Endodermal cell (in vitro differentiated cells): ENCODE data around the gene TAS2R30. TPM values are rescaled to one million over a fixed set of nuclear protein-coding genes. Genes with fewer than 3 reads are reported as not detected.
A peak's percentile ranks its signal among the peaks of the same experiment; 100 is the strongest.

Experiments used
- DNase-seq: peaks from one replicate; pipeline ENCODE4 v3.0.0-alpha.2; 2017
- H3K27ac ChIP-seq: 2 replicates; pipeline ENCODE4 v1.5.1; 2013; ENCODE audit warnings: mild to moderate bottlenecking, low read depth, low read length, moderate library complexity
- H3K27me3 ChIP-seq: 2 replicates; pipeline ENCODE4 v1.6.1; 2013; ENCODE audit warnings: mild to moderate bottlenecking, low read length, moderate library complexity; ENCODE audit not compliant: insufficient read depth, control insufficient read depth, poor library complexity, severe bottlenecking
- H3K36me3 ChIP-seq: 2 replicates; pipeline ENCODE4 v1.7.0; 2013; ENCODE audit warnings: mild to moderate bottlenecking, low read length, moderate library complexity; ENCODE audit not compliant: control insufficient read depth, insufficient read depth
- H3K4me1 ChIP-seq: one replicate; pipeline ENCODE4 v1.7.0; 2013; ENCODE audit warnings: low read length; ENCODE audit not compliant: control insufficient read depth, insufficient read depth
- H3K4me3 ChIP-seq: 2 replicates; pipeline ENCODE4 v1.5.1; 2013; ENCODE audit warnings: mild to moderate bottlenecking, low read length, moderate library complexity
- H3K9ac ChIP-seq: 2 replicates; pipeline ENCODE4 v1.6.1; 2013; ENCODE audit warnings: mild to moderate bottlenecking, low read length, moderate library complexity; ENCODE audit not compliant: poor library complexity, severe bottlenecking; ENCODE audit errors: extremely low read depth
- H3K9me3 ChIP-seq: 2 replicates; pipeline ENCODE4 v1.6.1; 2013; ENCODE audit warnings: mild to moderate bottlenecking, low read length, moderate library complexity; ENCODE audit not compliant: control insufficient read depth
- H3K27ac Mint-ChIP-seq: 2 replicates; pipeline ENCODE4 v1.8.0; 2020; ENCODE audit warnings: mixed read lengths
- H3K27me3 Mint-ChIP-seq: 2 replicates; pipeline ENCODE4 v1.8.0; 2021; ENCODE audit warnings: mild to moderate bottlenecking, mixed read lengths; ENCODE audit not compliant: insufficient read depth
- H3K36me3 Mint-ChIP-seq: 2 replicates; pipeline ENCODE4 v1.8.0; 2020; ENCODE audit warnings: low read depth, mixed read lengths
- H3K4me1 Mint-ChIP-seq: 2 replicates; pipeline ENCODE4 v1.8.0; 2020; ENCODE audit warnings: mixed read lengths
- H3K4me3 Mint-ChIP-seq: 2 replicates; pipeline ENCODE4 v1.8.0; 2020; ENCODE audit warnings: mild to moderate bottlenecking, moderate library complexity, mixed read lengths
- H3K9me3 Mint-ChIP-seq: 2 replicates; pipeline ENCODE4 v1.8.0; 2020; ENCODE audit warnings: mild to moderate bottlenecking, mixed read lengths
- WGBS, 2 experiments: methylation state at CpG; one replicate each; pipeline versions ENCODE4 v1.1.5 to v1.1.7; 2013; ENCODE audit warnings: missing lambda C conversion rate in 2 of 2, mixed read lengths in 1 of 2; ENCODE audit not compliant: insufficient coverage in 1 of 2, insufficient read length in 1 of 2; 5-methylcytosine and 5-hydroxymethylcytosine counted together
- total RNA-seq, 2 donors: library from RNA; stranded (reverse); fragmentation: NEBNext Ultra II Directional in 1 of 2; extraction: Animal tissue kit (Norgen Biotek cat#: 25700) in 1 of 2; gene quantifications; 2 replicates in 1 of 2; 3 replicates in 1 of 2; pipeline ENCODE4 v1.2.1, GENCODE V29; 2021
- TF ChIP-seq, protein P1 (sequence below): fragments of 200-600 bp; sonication (generic); conservative IDR thresholded peaks from 2 replicates; pipeline ENCODE4 v1.5.0; 2021; ENCODE audit warnings: antibody characterized with exemption, mild to moderate bottlenecking

TAS2R30 gene
- total RNA-seq, 2 donors from 2014 or later = 1.8 to 9.7 TPM

DNA sequence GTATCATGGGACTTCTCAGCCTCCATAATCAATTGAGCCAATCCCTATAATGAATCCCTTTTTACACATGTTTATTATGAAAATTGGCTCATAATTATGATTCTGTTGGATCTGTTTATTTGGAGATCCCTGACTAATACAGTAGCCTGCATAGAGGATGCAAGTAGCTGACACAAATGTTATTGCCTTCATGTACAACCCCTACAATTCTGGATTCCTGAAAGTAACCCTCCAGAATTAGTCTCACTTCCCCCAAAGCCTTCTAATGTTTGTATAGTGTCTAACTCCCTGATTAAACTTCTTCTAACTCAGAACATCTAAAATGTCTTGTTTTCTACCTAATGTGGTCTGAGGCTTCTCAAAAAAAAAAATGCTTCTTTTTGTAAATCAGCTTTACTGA, 29.9 kb upstream of the TAS2R30 start:
- no peaks in the 10 kb centered on the region for H3K9me3 Mint-ChIP-seq

DNA sequence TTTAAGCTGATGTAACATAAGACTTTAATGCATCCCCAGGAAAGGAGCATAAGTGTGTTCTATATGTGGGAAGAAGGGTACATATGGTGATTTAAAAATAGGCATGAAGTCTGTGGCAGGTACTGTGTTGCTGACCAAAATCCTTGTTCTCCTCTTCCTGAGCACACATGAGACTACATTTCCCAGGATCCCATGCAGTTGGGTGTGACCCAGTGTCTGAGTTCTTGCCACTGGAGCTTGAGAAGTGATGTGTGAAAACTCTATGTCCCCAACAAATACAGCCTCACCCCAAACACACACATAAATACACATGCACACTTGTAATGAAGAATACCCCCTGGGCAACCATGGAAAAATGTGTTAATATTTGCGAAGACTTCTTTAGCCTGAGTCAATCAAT, 28.1 kb upstream of the TAS2R30 start:
- 92% methylated on average over 1 of the region's 1 CpG; no CpG with 5 or more reads in 1 of the 2 experiments for WGBS, 2 experiments
- H3K4me3 Mint-ChIP-seq = no peak overlapping the region
- H3K36me3 Mint-ChIP-seq = peaks cover 58% of the 10 kb centered on the region
- TF ChIP-seq, protein P1, sequence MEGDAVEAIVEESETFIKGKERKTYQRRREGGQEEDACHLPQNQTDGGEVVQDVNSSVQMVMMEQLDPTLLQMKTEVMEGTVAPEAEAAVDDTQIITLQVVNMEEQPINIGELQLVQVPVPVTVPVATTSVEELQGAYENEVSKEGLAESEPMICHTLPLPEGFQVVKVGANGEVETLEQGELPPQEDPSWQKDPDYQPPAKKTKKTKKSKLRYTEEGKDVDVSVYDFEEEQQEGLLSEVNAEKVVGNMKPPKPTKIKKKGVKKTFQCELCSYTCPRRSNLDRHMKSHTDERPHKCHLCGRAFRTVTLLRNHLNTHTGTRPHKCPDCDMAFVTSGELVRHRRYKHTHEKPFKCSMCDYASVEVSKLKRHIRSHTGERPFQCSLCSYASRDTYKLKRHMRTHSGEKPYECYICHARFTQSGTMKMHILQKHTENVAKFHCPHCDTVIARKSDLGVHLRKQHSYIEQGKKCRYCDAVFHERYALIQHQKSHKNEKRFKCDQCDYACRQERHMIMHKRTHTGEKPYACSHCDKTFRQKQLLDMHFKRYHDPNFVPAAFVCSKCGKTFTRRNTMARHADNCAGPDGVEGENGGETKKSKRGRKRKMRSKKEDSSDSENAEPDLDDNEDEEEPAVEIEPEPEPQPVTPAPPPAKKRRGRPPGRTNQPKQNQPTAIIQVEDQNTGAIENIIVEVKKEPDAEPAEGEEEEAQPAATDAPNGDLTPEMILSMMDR = no peak
- Histone ChIP-seq H3K27ac (no peak overlapping the region), H3K9ac (no peak overlapping the region), H3K9me3 (peaks cover 5% of the 10 kb centered on the region), H3K4me3 (no peak overlapping the region), H3K4me1 (no peaks in the 10 kb centered on the region), H3K36me3 (peaks cover 36% of the 10 kb centered on the region), H3K27me3 (no peaks in the 10 kb centered on the region)
- no peaks in the 10 kb centered on the region for H3K9me3 Mint-ChIP-seq
- DNase-seq = peak; percentile 53
- H3K4me1 Mint-ChIP-seq = peaks cover 11% of the 10 kb centered on the region
- no peaks in the 10 kb centered on the region for H3K27me3 Mint-ChIP-seq
- no peak overlapping the region for H3K27ac Mint-ChIP-seq

More for the DNA sequence above, 29.9 kb upstream of the TAS2R30 start:
- no peak overlapping the region for H3K9ac ChIP-seq
- Mint-ChIP-seq H3K27me3 (no peaks in the 10 kb centered on the region), H3K27ac (no peak overlapping the region), H3K36me3 (peaks cover 59% of the 10 kb centered on the region), H3K4me1 (peaks cover 23% of the 10 kb centered on the region), H3K4me3 (no peak overlapping the region)
- TF ChIP-seq, protein P1 = no peak
- no peak overlapping the region for H3K4me3 ChIP-seq
- no peaks in the 10 kb centered on the region for H3K9me3 ChIP-seq
- DNase-seq = no peak
- peaks cover 6% of the 10 kb centered on the region for H3K4me1 ChIP-seq
- H3K27me3 ChIP-seq = no peaks in the 10 kb centered on the region
- no peak overlapping the region for H3K27ac ChIP-seq
- peaks cover 45% of the 10 kb centered on the region for H3K36me3 ChIP-seq

DNA sequence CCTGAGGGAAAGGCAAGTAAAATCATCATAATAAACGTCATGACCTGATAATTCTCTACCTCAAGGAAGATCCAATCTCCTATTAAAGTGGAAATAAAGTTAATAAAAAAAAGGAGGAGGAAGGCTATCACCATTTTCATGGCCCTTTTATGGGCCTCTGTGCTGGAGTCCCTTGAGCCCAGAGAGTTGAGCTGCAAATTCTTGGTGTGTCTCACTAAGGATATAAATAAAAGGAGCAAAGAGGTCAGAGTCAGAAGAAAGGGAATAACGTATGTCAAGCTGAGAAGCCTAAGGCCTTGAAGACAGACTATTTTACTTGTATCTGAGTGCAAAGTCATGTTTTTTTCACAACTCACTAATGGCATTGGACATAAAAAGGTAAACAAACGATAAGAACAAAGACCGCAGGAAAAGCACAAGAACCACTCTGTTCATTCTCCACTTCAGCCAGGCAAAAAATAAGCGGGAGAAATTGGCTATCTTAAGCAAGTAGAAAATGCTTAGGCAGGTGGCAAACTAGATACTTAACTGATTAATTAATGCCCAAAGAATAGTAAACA, 24.5 kb upstream of the TAS2R30 start:
- Mint-ChIP-seq H3K4me3 (no peak overlapping the region), H3K27me3 (no peaks in the 10 kb centered on the region), H3K9me3 (peaks cover 23% of the 10 kb centered on the region), H3K27ac (peak overlapping the region; percentile 6), H3K36me3 (peaks cover 70% of the 10 kb centered on the region), H3K4me1 (peaks cover 5% of the 10 kb centered on the region)
- H3K36me3 ChIP-seq = peaks cover 15% of the 10 kb centered on the region
- H3K4me3 ChIP-seq = no peak overlapping the region
- TF ChIP-seq, protein P1 = no peak
- no peak overlapping the region for H3K27ac ChIP-seq
- 42 to 70% methylated on average over 2 to 4 of the region's 5 CpGs for WGBS, 2 experiments
- H3K9ac ChIP-seq = no peak overlapping the region
- no peaks in the 10 kb centered on the region for H3K27me3 ChIP-seq
- no peaks in the 10 kb centered on the region for H3K4me1 ChIP-seq
- DNase-seq = no peak
- H3K9me3 ChIP-seq = peaks cover 39% of the 10 kb centered on the region
